ENCODE data around the gene RBMS2.
"Not testable (repeated sequence)": the region's sequence is repeated elsewhere in the genome, so short reads cannot be mapped to it uniquely, and the experiment has no call there.

The RBMS2 gene

DNA sequence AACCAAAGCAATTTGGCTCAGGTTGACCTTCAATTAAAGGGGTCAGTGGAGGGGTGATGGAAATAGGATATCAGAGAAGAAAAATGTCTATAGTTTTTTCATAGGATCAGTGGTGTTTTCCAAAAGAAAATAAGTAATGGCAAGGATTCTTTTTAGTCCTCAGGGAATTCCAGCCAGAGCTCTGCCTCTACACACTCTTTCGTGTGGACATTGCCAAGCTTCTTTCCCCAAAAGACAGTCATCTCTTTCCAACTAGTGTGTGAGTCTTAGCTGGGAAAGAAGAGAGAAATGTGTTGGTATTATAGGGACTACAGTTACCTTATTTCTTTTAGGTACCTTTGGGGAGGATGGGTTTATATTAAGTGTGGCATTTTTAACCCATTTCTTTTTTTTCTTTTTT, 46.5 kb downstream of the RBMS2 start:
- in situ Hi-C loops (cut with HindIII; ENCODE audit: low pct_ligation_motif_present, low pct_unique_long_range_greater_than_20kb, low sequenced_read_pairs): no loop called here
- DNase-seq: no peak

- no peak for DNase-seq
- in situ Hi-C loops (cut with HindIII; ENCODE audit: low pct_ligation_motif_present, low pct_unique_long_range_greater_than_20kb, low sequenced_read_pairs): loop anchor here (5.0 kb wide), 1 partner anchor 49 kb away; the partner anchor contains the start of gene RBMS2
These were observed 49.5 kb downstream of the RBMS2 start for GRCh38 chr12:56571121-56571520.

DNA sequence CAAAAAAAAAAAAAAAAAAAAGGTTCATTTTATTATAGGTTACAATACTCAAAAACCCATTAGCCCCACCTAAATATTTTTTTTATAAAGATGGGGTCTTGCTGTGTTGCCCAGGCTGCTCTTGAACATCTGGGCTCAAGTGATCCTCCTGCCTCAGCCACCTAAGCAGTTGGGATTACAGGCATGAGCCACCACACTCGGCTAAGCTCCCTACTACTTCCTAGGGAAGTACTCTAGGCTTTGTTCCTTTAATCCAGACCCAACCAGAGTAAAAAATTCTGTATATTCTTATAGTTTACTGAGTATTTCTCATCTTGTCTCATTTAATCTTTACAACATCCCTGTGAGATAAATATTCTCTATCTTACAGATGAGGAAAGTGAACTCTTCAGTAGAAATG, 50.7 kb downstream of the RBMS2 start:
- no peak for DNase-seq
- in situ Hi-C loops (cut with HindIII; ENCODE audit: low pct_ligation_motif_present, low pct_unique_long_range_greater_than_20kb, low sequenced_read_pairs): loop anchor here (5.0 kb wide), 1 partner anchor 50 kb away; the partner anchor contains the start of gene RBMS2

DNA sequence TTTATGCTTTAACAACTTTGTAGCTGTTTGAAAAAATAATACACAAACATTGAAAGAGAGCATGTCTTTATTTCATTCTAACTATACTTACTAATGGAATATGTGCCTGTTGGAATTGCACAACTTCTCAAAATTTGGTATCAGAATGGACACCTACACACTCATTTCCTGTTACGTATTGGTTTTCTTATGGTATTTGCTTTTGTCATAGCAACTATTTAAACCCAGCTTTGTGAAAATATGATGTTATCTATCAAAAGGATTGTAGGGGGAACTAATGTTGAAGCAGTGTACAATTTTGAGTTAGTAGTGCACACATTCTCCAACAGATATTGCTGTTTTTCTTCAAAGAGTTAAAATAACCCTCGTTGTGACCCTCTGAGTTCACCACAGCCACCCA, 52.6 kb downstream of the RBMS2 start:
- in situ Hi-C loops (cut with HindIII; ENCODE audit: low pct_ligation_motif_present, low pct_unique_long_range_greater_than_20kb, low sequenced_read_pairs): loop anchor here (5.0 kb wide), 1 partner anchor 52 kb away; the partner anchor contains the start of gene RBMS2
- no peak for DNase-seq

GRCh38 chr12:56577248-56577647, 55.6 kb downstream of the RBMS2 start:
- in situ Hi-C loops (cut with HindIII; ENCODE audit: low pct_ligation_motif_present, low pct_unique_long_range_greater_than_20kb, low sequenced_read_pairs); DNase-seq: not testable (repeated sequence)

GRCh38 chr12:56578983-56579546, 57.4 kb downstream of the RBMS2 start:
- in situ Hi-C loops (cut with HindIII; ENCODE audit: low pct_ligation_motif_present, low pct_unique_long_range_greater_than_20kb, low sequenced_read_pairs): no loop called here
- no peak for DNase-seq

GRCh38 chr12:56581418-56582145, 60.0 kb downstream of the RBMS2 start:
- no peak for DNase-seq
- in situ Hi-C loops (cut with HindIII; ENCODE audit: low pct_ligation_motif_present, low pct_unique_long_range_greater_than_20kb, low sequenced_read_pairs): no loop called here

DNA sequence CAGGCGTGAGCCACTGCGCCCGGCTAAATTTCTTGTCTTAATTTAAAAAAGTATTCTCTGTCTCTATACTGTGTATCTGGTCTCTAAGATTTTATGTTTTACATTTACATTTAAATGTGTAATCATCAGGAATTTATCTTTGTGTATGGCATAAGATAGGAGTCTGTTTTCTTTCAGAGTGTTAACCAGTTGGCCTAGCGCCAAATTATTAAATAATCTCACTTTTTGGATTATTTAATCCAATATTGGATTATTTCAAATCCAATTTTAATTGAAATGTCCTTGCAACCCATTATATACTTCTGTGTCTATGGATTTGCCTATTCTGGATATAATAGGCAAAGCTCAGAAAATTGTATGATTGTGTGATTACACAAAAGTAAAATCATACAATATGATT, 63.5 kb downstream of the RBMS2 start:
- DNase-seq: no peak
- in situ Hi-C loops (cut with HindIII; ENCODE audit: low pct_ligation_motif_present, low pct_unique_long_range_greater_than_20kb, low sequenced_read_pairs): no loop called here

DNA sequence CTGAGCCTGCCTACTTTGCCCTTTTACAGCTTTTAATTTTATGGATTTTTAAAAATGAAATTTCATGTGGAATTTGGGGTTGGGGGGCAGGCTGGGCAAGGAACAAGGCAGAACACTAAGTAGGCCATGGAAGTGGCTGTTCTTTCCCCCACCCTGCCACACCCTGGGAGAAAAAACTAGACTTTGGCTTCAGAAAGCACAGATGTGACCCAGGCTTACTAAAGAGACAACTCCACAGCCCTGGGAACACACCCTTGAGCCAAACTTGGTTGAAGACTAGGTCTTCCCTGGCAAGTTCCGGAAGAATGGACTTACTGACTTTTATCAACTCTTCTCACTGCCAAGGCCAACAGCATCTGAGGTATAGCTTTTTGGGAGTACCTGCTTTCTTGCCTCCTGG, 68.2 kb downstream of the RBMS2 start:
- in situ Hi-C loops (cut with HindIII; ENCODE audit: low pct_ligation_motif_present, low pct_unique_long_range_greater_than_20kb, low sequenced_read_pairs): no loop called here

GRCh38 chr12:56590237-56590830, 68.7 kb downstream of the RBMS2 start:
- peak; percentile 36 for DNase-seq
- in situ Hi-C loops (cut with HindIII; ENCODE audit: low pct_ligation_motif_present, low pct_unique_long_range_greater_than_20kb, low sequenced_read_pairs): no loop called here

More for the DNA sequence above, 68.2 kb downstream of the RBMS2 start:
- DNase-seq: no peak

GRCh38 chr12:56591126-56591525, 69.5 kb downstream of the RBMS2 start:
- in situ Hi-C loops (cut with HindIII; ENCODE audit: low pct_ligation_motif_present, low pct_unique_long_range_greater_than_20kb, low sequenced_read_pairs): no loop called here
- DNase-seq: no peak

DNA sequence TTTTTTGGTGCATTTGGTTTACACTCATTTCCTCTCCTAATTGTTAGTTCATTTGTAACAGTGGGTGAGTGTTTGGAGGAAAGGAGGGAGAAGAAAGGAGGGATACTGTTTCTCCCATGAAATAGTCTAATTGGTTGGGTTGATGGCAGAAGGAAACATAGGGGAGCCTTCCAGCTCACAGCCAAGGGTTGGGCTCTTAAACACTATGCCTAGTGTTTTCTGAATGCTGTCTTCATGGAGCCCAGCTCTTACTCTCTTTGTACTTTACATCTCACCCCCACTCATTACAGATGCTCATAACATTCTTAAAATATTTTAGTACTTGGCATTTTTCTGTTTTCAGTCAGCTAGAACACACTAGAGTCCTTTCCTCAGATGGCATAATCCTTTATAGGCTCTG, 70.3 kb downstream of the RBMS2 start:
- in situ Hi-C loops (cut with HindIII; ENCODE audit: low pct_ligation_motif_present, low pct_unique_long_range_greater_than_20kb, low sequenced_read_pairs): no loop called here
- DNase-seq: peak; percentile 23

GRCh38 chr12:56593909-56594621, 72.4 kb downstream of the RBMS2 start:
- in situ Hi-C loops (cut with HindIII; ENCODE audit: low pct_ligation_motif_present, low pct_unique_long_range_greater_than_20kb, low sequenced_read_pairs): no loop called here
- DNase-seq: peak; percentile 84

GRCh38 chr12:56596815-56597214, 75.2 kb downstream of the RBMS2 start:
- DNase-seq: no peak
- in situ Hi-C loops (cut with HindIII; ENCODE audit: low pct_ligation_motif_present, low pct_unique_long_range_greater_than_20kb, low sequenced_read_pairs): no loop called here

DNA sequence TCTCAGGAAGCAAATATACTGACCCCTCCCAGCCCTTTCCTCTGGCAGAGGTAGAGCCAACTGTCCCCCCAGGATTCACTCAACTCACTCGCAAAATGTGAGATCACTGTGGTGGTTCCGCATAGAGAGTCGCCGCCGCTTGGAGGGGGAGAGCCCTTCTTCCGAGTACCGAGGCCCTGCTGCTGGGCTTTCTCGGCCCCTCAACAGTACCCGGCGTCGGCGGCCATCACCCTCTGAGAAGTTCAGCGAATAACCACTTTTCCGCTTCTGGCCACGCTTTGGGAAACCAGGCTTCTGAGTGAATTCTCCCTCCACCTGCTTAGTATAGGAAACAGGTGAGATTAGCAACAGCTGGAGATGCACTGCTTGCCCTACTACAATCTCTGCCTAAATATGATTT, 77.4 kb downstream of the RBMS2 start:
- no peak for DNase-seq
- in situ Hi-C loops (cut with HindIII; ENCODE audit: low pct_ligation_motif_present, low pct_unique_long_range_greater_than_20kb, low sequenced_read_pairs): no loop called here

- no peak for DNase-seq
- in situ Hi-C loops (cut with HindIII; ENCODE audit: low pct_ligation_motif_present, low pct_unique_long_range_greater_than_20kb, low sequenced_read_pairs): no loop called here
These were observed 78.2 kb downstream of the RBMS2 start for GRCh38 chr12:56599797-56600196.

- in situ Hi-C loops (cut with HindIII; ENCODE audit: low pct_ligation_motif_present, low pct_unique_long_range_greater_than_20kb, low sequenced_read_pairs): no loop called here
- DNase-seq: no peak
These were observed 79.1 kb downstream of the RBMS2 start for GRCh38 chr12:56600753-56601152.

- in situ Hi-C loops (cut with HindIII; ENCODE audit: low pct_ligation_motif_present, low pct_unique_long_range_greater_than_20kb, low sequenced_read_pairs): no loop called here
- DNase-seq: peak; percentile 38
These were observed 79.9 kb downstream of the RBMS2 start for GRCh38 chr12:56601503-56601902.

DNA sequence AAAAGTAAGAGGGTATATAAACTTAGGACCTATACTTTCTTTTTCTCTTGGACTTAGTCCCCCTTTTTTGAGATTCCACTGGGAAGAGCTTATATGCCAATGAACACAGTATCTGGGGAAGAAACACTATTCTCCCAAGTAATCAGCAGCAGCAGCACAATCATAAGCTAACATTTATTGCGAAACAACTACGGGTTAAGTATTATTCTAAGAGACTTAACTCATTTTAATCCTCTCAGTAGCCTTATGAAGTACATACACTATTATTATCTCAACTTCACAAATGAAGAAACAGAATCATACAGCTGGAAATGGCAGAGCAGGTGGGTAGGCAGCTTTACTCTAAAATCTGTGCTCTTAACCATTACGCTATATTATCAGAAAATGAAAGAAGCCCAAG, 80.6 kb downstream of the RBMS2 start:
- DNase-seq: no peak
- in situ Hi-C loops (cut with HindIII; ENCODE audit: low pct_ligation_motif_present, low pct_unique_long_range_greater_than_20kb, low sequenced_read_pairs): no loop called here

Data from ACHN (cell line).